ENCODE data around the gene RIMS1. TPM values are rescaled to one million over a fixed set of nuclear protein-coding genes. Genes with fewer than 3 reads are reported as not detected.

RIMS1 gene
- total and polyA plus RNA-seq, 9 of the 15 experiments (the other 6 are each of a cell fraction or from before 2014, with no cell fraction given): not detected

DNA sequence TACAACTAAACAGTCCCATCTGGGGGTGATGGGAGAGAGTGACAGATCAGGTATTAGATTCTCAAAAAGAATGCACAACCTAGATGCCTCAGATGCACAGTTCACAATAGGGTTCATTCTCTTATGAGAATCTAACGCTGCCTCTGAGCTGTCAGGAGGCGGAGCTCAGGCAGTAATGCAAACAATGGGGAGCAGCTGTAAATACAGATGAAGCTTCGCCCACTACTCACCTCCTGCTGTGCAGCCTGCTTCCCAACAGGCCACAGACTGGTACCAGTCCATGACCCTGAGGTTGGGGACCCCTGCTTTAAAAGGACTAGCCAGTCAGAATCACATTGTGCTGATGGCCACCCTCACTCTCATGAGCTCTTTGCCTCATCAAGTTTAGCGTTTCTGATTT, 488.5 kb downstream of the RIMS1 start:
- POLR2A ChIA-PET: interaction anchor here (1.2 to 1.5 kb wide), 2 partner anchors 9 to 19 kb away, joined by 3 read pairs; no protein-coding TSS in a partner anchor
- no peak for TF ChIP-seq POLR2AphosphoS5 (IDR thresholded peaks at IDR 0.05; ENCODE audit: control insufficient read depth, insufficient read depth, low read depth, low read length)
- TF ChIP-seq ERF (CRISPR knock-in tag; IDR thresholded peaks at IDR 0.05): no peak
- TF ChIP-seq, protein P1, sequence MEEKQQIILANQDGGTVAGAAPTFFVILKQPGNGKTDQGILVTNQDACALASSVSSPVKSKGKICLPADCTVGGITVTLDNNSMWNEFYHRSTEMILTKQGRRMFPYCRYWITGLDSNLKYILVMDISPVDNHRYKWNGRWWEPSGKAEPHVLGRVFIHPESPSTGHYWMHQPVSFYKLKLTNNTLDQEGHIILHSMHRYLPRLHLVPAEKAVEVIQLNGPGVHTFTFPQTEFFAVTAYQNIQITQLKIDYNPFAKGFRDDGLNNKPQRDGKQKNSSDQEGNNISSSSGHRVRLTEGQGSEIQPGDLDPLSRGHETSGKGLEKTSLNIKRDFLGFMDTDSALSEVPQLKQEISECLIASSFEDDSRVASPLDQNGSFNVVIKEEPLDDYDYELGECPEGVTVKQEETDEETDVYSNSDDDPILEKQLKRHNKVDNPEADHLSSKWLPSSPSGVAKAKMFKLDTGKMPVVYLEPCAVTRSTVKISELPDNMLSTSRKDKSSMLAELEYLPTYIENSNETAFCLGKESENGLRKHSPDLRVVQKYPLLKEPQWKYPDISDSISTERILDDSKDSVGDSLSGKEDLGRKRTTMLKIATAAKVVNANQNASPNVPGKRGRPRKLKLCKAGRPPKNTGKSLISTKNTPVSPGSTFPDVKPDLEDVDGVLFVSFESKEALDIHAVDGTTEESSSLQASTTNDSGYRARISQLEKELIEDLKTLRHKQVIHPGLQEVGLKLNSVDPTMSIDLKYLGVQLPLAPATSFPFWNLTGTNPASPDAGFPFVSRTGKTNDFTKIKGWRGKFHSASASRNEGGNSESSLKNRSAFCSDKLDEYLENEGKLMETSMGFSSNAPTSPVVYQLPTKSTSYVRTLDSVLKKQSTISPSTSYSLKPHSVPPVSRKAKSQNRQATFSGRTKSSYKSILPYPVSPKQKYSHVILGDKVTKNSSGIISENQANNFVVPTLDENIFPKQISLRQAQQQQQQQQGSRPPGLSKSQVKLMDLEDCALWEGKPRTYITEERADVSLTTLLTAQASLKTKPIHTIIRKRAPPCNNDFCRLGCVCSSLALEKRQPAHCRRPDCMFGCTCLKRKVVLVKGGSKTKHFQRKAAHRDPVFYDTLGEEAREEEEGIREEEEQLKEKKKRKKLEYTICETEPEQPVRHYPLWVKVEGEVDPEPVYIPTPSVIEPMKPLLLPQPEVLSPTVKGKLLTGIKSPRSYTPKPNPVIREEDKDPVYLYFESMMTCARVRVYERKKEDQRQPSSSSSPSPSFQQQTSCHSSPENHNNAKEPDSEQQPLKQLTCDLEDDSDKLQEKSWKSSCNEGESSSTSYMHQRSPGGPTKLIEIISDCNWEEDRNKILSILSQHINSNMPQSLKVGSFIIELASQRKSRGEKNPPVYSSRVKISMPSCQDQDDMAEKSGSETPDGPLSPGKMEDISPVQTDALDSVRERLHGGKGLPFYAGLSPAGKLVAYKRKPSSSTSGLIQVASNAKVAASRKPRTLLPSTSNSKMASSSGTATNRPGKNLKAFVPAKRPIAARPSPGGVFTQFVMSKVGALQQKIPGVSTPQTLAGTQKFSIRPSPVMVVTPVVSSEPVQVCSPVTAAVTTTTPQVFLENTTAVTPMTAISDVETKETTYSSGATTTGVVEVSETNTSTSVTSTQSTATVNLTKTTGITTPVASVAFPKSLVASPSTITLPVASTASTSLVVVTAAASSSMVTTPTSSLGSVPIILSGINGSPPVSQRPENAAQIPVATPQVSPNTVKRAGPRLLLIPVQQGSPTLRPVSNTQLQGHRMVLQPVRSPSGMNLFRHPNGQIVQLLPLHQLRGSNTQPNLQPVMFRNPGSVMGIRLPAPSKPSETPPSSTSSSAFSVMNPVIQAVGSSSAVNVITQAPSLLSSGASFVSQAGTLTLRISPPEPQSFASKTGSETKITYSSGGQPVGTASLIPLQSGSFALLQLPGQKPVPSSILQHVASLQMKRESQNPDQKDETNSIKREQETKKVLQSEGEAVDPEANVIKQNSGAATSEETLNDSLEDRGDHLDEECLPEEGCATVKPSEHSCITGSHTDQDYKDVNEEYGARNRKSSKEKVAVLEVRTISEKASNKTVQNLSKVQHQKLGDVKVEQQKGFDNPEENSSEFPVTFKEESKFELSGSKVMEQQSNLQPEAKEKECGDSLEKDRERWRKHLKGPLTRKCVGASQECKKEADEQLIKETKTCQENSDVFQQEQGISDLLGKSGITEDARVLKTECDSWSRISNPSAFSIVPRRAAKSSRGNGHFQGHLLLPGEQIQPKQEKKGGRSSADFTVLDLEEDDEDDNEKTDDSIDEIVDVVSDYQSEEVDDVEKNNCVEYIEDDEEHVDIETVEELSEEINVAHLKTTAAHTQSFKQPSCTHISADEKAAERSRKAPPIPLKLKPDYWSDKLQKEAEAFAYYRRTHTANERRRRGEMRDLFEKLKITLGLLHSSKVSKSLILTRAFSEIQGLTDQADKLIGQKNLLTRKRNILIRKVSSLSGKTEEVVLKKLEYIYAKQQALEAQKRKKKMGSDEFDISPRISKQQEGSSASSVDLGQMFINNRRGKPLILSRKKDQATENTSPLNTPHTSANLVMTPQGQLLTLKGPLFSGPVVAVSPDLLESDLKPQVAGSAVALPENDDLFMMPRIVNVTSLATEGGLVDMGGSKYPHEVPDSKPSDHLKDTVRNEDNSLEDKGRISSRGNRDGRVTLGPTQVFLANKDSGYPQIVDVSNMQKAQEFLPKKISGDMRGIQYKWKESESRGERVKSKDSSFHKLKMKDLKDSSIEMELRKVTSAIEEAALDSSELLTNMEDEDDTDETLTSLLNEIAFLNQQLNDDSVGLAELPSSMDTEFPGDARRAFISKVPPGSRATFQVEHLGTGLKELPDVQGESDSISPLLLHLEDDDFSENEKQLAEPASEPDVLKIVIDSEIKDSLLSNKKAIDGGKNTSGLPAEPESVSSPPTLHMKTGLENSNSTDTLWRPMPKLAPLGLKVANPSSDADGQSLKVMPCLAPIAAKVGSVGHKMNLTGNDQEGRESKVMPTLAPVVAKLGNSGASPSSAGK (IDR thresholded peaks at IDR 0.05): no peak
- TF ChIP-seq GTF2F1 (IDR thresholded peaks at IDR 0.05; ENCODE audit: low read depth, low read length): no peak
- TF ChIP-seq FUS (optimal IDR thresholded peaks at IDR 0.05; ENCODE audit: low read depth, low read length): no peak
- no peak for TF ChIP-seq E2F4 (CRISPR knock-in tag; IDR thresholded peaks at IDR 0.05; ENCODE audit: low read depth)
- TF ChIP-seq, protein P2, sequence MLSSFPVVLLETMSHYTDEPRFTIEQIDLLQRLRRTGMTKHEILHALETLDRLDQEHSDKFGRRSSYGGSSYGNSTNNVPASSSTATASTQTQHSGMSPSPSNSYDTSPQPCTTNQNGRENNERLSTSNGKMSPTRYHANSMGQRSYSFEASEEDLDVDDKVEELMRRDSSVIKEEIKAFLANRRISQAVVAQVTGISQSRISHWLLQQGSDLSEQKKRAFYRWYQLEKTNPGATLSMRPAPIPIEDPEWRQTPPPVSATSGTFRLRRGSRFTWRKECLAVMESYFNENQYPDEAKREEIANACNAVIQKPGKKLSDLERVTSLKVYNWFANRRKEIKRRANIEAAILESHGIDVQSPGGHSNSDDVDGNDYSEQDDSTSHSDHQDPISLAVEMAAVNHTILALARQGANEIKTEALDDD (IDR thresholded peaks at IDR 0.05): no peak
- TF ChIP-seq ARNT (IDR thresholded peaks at IDR 0.05): no peak
- no peak for TF ChIP-seq POLR2AphosphoS2 (IDR thresholded peaks at IDR 0.05; ENCODE audit: low read length)
- TF ChIP-seq CTBP1 (IDR thresholded peaks at IDR 0.05; ENCODE audit: borderline replicate concordance): no peak

More for the DNA sequence above, 488.5 kb downstream of the RIMS1 start:
- Histone ChIP-seq H2AFZ (ENCODE audit: low read depth, low read length) (no peak overlapping the region), H3K36me3 (ENCODE audit: control insufficient read depth, insufficient read depth, low read length) (no peaks in the 10 kb centered on the region), H4K20me1 (replicated peaks; ENCODE audit: control insufficient read depth, insufficient read depth, low read length) (no peaks in the 10 kb centered on the region), H3K79me2 (ENCODE audit: control insufficient read depth, insufficient read depth, low read length) (no peaks in the 10 kb centered on the region), H3K27ac (ENCODE audit: extremely low read depth, low read depth, low read length) (no peak overlapping the region), H3K9me1 (ENCODE audit: control insufficient read depth, insufficient read depth, low read length) (no peaks in the 10 kb centered on the region), H3K4me3 (no peak overlapping the region), H3K4me2 (ENCODE audit: insufficient read depth, low read length) (no peak overlapping the region), H3K4me1 (replicated peaks in 1 of 2; ENCODE audit: control insufficient read depth in 2 of 2, insufficient read depth in 2 of 2, low read length in 2 of 2) (no peaks in the 10 kb centered on the region), H3K9me3 (replicated peaks; ENCODE audit: control insufficient read depth, insufficient read depth, low read depth, low read length) (no peaks in the 10 kb centered on the region), H3K27me3 (ENCODE audit: control insufficient read depth in 2 of 2, insufficient read depth in 2 of 2, low read length in 2 of 2) (peaks cover 0 to 6% of the 10 kb centered on the region in 2 experiments; a peak in 2 of 5 replicates), H3K9ac (ENCODE audit: insufficient read depth in 1 of 2, low read depth in 2 of 2, low read length in 2 of 2) (no peak overlapping the region)
- FAIRE-seq (no peak), DNase-seq (ENCODE audit: extremely low read depth in 1 of 4, low spot score in 3 of 4) (no peak), ATAC-seq (no peak)
- intact Hi-C loops (cut with micrococcal nuclease) (no loop called here), in situ Hi-C loops (cut with MboI) (no loop called here)
- no TSS peak for BruUV-seq (replicated peaks)
- CTCF ChIA-PET (ENCODE audit: low intra/inter-chr PET ratio): no interaction called here
- 0% methylated on average over 4 of the region's 4 CpGs for WGBS (ENCODE audit: insufficient coverage, low coverage, missing lambda C conversion rate)
